HG02885 (cell line): ENCODE data around the gene LAMB3.
"Not testable (repeated sequence)": the region's sequence is repeated elsewhere in the genome, so short reads cannot be mapped to it uniquely, and the experiment has no call there.

Source experiments
- ATAC-seq: cut with Tn5 transposase; IDR thresholded peaks from one replicate; pipeline ENCODE4 v1.9.1; 2021; ENCODE audit warnings: mild to moderate bottlenecking; ENCODE audit not compliant: unreplicated experiment, poor library complexity

LAMB3 gene

GRCh38 chr1:209652121-209652735, at the start of gene LAMB3:
Gene LAMB3, minus strand, starts transcription at chr1:209652425. Its CDS starts 1,481 bp downstream, at chr1:209650944.
- ATAC-seq: no peak

DNA sequence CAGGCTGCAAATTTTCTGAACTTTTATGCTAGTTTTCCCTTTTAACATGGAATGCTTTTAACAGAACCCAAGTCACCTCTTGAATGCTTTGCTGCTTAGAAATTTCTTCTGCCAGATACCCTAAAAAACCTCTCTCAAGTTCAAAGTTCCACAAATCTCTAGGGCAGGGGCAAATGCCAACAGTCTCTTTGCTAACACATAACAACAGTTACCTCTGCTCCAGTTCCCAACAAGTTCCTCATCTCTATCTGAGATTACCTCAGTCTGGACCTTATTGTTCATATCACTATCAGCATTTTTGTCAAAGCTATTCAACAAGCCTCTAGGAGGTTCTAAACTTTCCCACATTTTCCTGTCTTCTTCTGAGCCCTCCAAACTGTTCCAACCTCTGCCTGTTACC, 48.5 kb upstream of the LAMB3 start:
- not testable (repeated sequence) for ATAC-seq

DNA sequence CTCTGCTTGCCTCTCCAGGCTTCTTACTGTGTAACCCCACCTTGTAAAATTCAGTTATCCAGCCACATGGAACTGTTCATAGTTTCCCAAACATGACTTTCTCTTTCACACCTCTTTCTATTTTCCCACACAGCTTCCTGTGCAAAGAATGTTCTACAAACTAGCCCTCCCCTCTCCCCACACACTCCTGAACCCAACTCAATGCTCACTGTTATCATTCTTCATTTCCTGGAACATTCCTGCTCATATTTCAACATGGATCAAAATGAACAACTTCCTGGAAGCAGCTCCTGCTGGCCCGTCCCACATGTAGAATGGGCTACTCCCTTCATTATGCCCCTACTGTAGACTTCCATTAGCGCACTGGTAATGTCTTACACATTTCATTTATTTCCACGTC, 44.9 kb upstream of the LAMB3 start:
- ATAC-seq: no peak

DNA sequence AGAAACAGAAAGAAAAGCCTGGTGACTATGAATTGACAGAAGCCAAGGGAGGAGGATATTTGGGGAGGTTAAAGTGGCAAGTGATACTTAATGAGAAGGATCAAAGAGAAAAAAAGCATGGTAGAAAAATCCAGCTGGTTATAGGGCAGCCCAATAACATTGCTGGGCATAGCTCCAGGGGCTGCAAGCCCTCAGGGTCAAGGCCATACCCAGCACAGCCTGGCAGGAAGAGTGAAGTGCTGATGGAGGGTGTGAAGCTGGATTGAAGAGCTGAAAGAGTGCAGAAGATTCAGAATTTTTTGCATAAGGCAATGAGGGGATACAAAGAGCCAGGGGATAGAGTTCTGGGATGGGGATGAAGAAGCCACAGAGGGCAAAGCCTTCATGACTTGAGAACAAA, 44.4 kb upstream of the LAMB3 start:
- ATAC-seq: no peak

GRCh38 chr1:209692745-209693504, 40.7 kb upstream of the LAMB3 start:
- peak; percentile 73 for ATAC-seq

GRCh38 chr1:209692296-209692695, 40.1 kb upstream of the LAMB3 start:
- ATAC-seq: no peak

GRCh38 chr1:209691237-209691636, 39.0 kb upstream of the LAMB3 start:
- no peak for ATAC-seq

DNA sequence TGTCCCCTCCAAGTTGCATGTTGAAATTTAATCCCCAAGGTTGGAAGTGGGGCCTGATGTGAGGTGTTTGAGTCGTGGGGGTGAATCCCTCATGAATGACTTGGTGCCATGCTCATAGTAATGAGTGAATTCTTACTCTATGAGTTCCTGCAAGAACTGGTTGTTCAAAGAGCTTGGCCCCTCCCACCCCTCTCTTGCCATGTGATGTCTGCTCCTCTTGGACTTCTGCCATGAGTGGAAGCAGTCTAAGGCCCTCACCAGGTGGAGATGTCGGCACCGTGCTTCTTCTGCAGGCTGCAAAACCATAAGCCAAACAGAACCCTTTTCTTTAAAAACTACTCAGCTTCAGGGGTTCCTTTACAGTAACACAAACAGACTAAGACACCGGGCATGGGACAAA, 37.3 kb upstream of the LAMB3 start:
- no peak for ATAC-seq

DNA sequence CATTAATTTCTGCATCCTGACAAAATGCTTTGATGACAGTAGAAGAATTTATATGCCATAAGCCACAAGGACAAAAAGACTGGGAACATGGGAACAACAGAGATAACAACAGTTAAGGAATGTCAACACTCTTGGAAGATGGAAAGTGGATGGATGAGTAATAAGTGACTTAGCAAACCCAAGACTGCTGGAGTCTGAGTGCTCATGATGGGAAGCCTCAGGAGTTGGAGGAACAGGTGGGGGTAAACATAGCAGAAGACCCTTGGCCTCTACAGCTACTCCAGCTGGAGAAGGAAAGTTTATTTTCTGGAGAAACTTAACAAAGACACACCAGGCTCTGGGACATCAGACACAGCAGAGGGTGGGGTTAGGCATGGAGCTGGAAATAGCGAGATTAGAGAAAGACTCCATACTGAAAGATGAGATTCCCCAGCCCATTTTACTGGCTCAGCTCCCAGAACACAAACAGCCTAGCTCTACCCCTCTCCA, 36.6 kb upstream of the LAMB3 start:
- no peak for ATAC-seq

DNA sequence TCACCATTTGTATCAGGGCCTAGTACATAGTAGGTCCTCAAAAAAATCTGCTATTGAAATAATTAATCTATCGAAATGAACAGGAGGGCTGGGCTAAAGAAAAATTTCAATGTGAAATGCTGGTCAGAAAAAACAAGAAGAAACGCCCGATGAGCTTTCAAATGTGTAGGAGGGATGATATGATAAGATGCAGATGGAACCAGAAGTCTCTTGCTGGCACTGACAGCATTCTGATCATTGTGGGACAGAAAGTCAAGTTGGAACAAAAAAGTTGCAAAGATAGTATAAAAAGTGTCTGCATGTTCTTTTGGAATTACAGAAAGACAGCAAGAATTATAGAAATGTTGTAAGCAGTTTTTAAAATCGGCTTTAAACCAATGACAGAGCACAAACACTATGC, 34.1 kb upstream of the LAMB3 start:
- ATAC-seq: no peak

DNA sequence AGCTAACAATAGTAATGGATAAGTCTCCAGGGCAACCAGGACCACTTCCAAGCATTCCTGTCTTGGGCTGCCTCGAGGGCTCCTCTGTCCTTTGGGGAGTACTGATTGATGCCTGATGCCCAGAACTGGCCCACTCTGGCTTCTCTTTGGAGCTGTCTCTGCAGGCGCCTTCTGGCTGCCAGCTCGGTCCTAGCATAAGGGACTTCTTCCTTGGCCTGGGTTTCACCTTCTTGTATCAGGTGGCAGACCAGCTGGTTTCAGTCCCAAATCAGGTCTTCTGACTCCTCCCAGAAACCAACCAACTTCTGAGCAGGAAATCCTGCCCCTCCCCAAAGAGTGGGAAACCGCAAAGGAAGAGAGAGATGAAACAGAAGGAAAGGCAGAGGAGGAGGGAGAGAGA, 33.6 kb upstream of the LAMB3 start:
- ATAC-seq: peak; percentile 47

DNA sequence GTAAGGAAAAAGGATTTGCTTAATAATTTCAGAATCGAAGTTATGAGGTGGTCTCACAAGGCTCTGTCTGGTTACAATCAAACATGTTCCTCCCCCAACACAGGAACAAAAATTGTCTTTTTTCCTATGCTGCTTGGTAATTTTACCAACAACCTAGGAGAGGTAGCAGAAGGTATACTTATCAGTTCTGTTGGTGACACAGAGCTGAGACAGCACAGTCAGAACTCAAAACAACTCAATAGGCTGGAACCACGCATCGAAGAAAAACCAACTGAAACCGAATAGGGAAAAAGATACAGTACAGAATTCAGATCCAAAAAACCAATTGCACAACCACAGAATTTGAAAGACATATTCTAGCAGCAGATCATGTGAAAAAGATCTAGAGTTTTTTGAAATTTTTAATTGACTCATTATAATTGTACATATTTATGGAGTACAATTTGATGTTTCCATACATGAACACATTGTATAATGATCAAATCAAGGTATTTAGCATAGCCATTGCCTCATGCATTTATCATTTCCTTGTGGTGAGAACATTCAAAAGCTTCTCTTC, 26.8 kb upstream of the LAMB3 start:
- no peak for ATAC-seq

DNA sequence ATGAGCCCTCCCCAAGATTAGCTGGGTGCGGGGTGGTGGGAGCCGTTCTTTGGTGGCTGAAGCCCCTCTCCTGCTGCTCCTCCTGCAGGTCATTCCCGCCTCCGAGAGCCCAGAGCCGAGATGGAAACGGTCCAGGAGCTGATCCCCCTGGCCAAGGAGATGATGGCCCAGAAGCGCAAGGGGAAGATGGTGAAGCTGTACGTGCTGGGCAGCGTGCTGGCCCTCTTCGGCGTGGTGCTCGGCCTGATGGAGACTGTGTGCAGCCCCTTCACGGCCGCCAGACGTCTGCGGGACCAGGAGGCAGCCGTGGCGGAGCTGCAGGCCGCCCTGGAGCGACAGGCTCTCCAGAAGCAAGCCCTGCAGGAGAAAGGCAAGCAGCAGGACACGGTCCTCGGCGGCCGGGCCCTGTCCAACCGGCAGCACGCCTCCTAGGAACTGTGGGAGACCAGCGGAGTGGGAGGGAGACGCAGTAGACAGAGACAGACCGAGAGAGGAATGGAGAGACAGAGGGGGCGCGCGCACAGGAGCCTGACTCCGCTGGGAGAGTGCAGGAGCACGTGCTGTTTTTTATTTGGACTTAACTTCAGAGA, 23.4 kb upstream of the LAMB3 start:
- ATAC-seq: no peak

DNA sequence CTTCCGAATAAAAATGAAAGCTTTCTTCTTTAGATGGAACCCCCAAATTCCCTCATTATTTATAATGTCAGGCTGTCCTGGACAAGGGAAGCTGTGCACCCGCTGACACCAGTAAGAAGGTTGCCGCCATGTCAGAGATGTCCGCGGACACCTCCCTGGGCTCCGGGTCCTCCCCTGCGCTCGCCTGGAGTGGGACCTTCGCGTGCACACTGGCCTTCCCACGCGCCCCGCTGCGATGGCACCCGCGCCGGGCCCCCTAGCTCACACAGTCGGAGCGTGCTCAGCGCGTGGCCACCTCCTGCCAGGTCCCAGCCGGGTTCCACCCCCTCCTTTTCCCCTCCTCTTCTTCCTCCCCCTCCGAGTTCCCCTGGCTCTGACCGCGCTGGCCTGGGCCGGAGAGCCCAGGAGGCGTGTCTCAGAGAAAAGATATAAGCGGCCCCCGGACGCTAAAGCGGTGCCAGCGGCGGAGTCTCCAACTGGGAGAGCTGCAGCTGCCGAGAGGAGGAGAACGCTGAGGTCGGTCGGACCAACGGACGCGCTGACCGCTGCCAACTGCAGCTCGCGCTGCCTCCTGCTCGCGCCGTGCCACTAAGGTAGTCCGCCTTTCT, 22.8 kb upstream of the LAMB3 start, which contains the start of gene G0S2:
Gene G0S2 (plus strand): TSS at position 456 of the 608 bp plus-strand sequence. CDS start 273 bp downstream, outside the sequence.
- no peak for ATAC-seq

- ATAC-seq: no peak
Observed at GRCh38 chr1:209673631-209674417, 21.6 kb upstream of the LAMB3 start.

DNA sequence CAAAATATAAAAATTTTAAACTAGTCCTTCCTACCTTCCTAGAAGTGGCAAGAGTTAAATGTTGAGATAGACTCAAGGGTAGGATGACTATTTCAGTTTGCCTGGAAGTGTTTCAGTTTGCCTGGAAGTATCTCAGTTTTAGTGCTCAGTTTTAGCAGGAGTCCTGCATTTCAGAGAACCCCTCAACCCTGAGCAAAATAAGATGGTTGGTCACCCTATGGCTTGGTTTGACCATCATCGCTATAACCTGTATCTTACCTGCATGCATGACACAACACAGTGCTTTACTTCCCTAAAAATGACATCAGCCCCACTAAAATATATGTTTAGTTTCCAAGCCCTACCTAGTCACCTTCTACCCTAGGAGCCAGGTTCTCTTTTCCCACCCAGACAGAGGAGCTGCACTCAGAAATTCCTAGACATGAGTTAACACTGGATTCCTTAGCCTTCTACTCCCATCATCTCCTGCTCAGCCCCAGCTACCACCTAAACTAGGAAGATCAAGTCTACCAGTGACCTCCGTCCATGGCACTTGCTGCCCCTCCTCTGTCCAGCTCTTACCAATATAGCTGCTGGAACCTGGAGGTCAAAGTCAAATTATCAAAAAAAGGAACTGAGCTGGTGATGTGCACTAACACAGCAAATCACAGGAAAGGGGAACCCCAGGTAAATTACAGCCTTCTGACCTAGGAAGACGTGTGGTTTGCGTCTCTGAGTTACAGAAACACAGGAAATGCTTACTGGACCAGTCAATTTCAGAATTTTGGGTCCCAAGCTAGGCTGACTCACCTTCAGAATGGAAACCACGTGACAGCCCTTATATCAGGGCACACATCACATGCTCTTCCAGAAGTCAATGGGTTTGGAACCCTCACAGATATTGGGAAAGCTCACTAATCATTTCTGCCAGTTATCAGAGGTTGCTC, 20.7 kb upstream of the LAMB3 start:
- peak; percentile 93 for ATAC-seq

DNA sequence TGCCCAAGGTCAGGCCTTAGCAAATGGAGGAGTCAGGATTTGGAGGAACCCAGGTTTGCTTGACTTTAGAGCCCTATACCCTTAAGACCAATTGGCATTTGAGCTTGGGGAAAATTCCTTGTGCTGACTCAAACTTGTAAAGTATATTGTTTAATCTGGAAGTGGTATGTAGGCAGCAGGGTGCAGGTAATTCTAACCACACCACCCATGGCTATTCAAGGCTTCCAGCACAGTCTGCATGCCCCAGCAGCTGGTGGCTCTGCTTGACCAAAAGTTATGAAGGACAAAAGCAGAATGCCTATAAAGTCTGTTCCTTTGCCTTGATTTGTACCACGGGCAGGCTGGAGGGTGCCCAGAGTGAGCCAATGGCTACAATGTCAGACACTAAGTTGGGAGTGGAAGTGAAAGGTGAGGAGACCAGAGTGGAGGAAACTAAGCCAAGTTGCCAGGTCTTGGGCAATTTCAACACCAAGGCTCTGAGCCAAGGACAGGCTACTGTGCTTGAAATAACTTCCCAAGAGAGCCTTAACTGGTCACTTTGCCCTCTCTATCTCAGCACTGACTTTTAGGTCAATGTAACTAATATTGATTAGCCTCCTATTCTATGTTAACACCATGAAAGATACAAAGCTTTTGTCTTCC, 18.3 kb upstream of the LAMB3 start:
- ATAC-seq: no peak

DNA sequence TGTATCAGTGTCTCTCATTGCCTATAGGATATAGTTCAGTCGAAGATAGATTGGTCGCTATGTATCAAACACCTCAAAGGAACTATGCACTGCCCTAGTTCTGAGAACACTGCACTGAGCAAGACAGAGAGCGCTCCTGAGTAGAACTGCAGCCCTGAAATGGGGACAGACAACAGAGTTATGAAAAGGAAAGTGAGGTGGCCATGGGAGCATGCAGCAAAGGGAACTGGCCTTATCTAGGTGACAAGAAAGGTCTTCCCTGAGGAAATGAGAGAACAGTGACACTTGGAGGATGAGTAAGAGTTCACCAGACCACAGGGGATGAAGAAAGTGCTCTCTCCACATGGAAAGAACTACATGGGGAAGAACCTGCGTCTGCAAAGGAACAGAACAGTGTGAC, 15.5 kb upstream of the LAMB3 start:
- no peak for ATAC-seq
